Endothelial cell of umbilical vein (primary cell): ENCODE results near the gene SECTM1.

Experiments used
- CTCF ChIP-seq, 2 donors: IDR thresholded peaks; 1 replicate in 1 of 2; 2 replicates in 1 of 2; pipeline ENCODE4 v1.5.1; 2011; ENCODE audit warnings: low read length in 2 of 2, mild to moderate bottlenecking in 2 of 2, moderate library complexity in 2 of 2, control low read depth in 1 of 2, inconsistent platforms in 1 of 2, low read depth in 1 of 2; ENCODE audit not compliant: insufficient read depth in 1 of 2; ENCODE audit errors: extremely low read depth in 1 of 2
- EZH2 ChIP-seq: IDR thresholded peaks from 2 replicates; pipeline ENCODE4 v1.6.1; 2012; ENCODE audit warnings: borderline replicate concordance, low read depth, mild to moderate bottlenecking, moderate library complexity, low read length, inconsistent platforms; ENCODE audit not compliant: severe bottlenecking
- MYC ChIP-seq: IDR thresholded peaks from one replicate; pipeline ENCODE4 v1.6.1; 2011; ENCODE audit warnings: mild to moderate bottlenecking, low read depth, low read length
- POLR2A ChIP-seq: IDR thresholded peaks from 2 replicates; pipeline ENCODE4 v1.6.1; 2012; ENCODE audit warnings: low read depth, mild to moderate bottlenecking, control low read depth, low read length
- TF ChIP-seq, protein P1 (sequence below): IDR thresholded peaks from 2 replicates; pipeline ENCODE4 v1.6.1; 2011; ENCODE audit not compliant: insufficient read depth, insufficient read length

DNA sequence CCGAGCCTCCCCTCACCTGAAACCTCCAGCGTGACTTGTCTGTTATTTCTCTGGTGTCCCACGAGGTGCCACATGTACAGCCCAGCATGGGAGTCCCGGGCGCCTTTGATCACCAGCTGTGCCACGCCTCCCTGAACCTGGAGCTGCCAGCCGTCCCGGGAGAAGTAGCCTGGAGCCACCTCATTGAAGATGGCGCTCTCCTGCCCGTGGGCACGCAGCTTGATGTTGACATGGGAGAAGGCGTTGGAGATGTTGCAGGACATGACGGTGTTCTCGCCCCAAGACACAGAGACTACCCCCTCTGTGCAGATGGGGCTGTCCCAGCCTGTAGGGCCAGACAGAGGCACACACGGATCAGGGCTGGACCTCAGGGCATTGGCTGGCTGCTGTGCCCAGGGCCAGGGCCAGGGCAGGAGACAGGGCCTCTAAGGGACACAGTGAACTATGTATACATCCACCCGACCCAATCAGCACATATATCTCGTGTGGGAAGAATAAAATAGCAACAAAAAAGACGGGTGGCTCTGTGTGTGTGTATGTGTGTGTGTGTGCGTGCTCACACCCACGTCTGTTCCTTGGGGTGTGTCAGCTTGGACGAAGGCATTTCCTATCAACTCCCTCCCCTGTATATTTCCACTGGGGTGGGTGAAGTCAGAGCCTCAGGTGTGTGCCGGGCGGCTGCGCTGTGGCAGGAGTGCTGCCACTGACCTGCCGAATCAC is 8.8 kb downstream of the SECTM1 start:
- no peak for TF ChIP-seq POLR2A
- no peak for TF ChIP-seq CTCF (IDR thresholded peaks at IDR 0.05; ENCODE audit: extremely low read depth in 1 of 2, insufficient read depth in 1 of 2, low read depth in 1 of 2, low read length in 2 of 2)
- no peak for TF ChIP-seq EZH2
- TF ChIP-seq, protein P1, sequence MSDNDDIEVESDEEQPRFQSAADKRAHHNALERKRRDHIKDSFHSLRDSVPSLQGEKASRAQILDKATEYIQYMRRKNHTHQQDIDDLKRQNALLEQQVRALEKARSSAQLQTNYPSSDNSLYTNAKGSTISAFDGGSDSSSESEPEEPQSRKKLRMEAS: no peak
- no peak for TF ChIP-seq MYC
